C1 segment of cervical spinal cord (tissue), 14 donors: ENCODE data around the gene DPP10.
"Not testable (repeated sequence)": the region's sequence is repeated elsewhere in the genome, so short reads cannot be mapped to it uniquely, and the experiment has no call there.

Experiments used
- DNase-seq, 14 donors: peaks; one replicate each; lab custom pipeline; 2025; lab: John Stamatoyannopoulos, UW

DPP10 gene

GRCh38 chr2:115414466-115414865 is 972.0 kb downstream of the DPP10 start:
- DNase-seq, result no peak

- no peak for DNase-seq
Observed at GRCh38 chr2:115422004-115422634, 979.7 kb downstream of the DPP10 start.

GRCh38 chr2:115427436-115427835 is 985.0 kb downstream of the DPP10 start:
- DNase-seq, result no peak

- DNase-seq, result not testable (repeated sequence)
Observed at GRCh38 chr2:115440746-115441145, 998.3 kb downstream of the DPP10 start.

- DNase-seq, result no peak
Observed at GRCh38 chr2:115443539-115444185, 1001.2 kb downstream of the DPP10 start.

GRCh38 chr2:115460008-115460407 is 1017.6 kb downstream of the DPP10 start:
- DNase-seq, result no peak

GRCh38 chr2:115480741-115481140 is 1038.3 kb downstream of the DPP10 start:
- no peak for DNase-seq

GRCh38 chr2:115481842-115482241 is 1039.4 kb downstream of the DPP10 start:
- DNase-seq, result no peak

GRCh38 chr2:115483666-115484065 is 1041.2 kb downstream of the DPP10 start:
- DNase-seq, result no peak

GRCh38 chr2:115484486-115484885 is 1042.0 kb downstream of the DPP10 start:
- no peak for DNase-seq

- no peak for DNase-seq
Observed at GRCh38 chr2:115484983-115485382, 1042.5 kb downstream of the DPP10 start.

GRCh38 chr2:115491186-115491793 is 1048.8 kb downstream of the DPP10 start:
- DNase-seq, result no peak

- DNase-seq, result no peak
Observed at GRCh38 chr2:115505331-115505730, 1062.9 kb downstream of the DPP10 start.

GRCh38 chr2:115520727-115521126 is 1078.3 kb downstream of the DPP10 start:
- DNase-seq, result no peak

- DNase-seq, result no peak
Observed at GRCh38 chr2:115524452-115524851, 1082.0 kb downstream of the DPP10 start.

GRCh38 chr2:115529627-115530026 is 1087.2 kb downstream of the DPP10 start:
- no peak for DNase-seq

GRCh38 chr2:115533081-115533480 is 1090.6 kb downstream of the DPP10 start:
- no peak for DNase-seq

GRCh38 chr2:115541814-115542213 is 1099.4 kb downstream of the DPP10 start:
- DNase-seq, result no peak

- DNase-seq, result no peak
Observed at GRCh38 chr2:115542331-115542730, 1099.9 kb downstream of the DPP10 start.

- DNase-seq, result no peak
Observed at GRCh38 chr2:115543024-115543423, 1100.6 kb downstream of the DPP10 start.

GRCh38 chr2:115543461-115543860 is 1101.0 kb downstream of the DPP10 start:
- no peak for DNase-seq

GRCh38 chr2:115549611-115550130 is 1107.2 kb downstream of the DPP10 start:
- DNase-seq, result no peak

- DNase-seq, result no peak
Observed at GRCh38 chr2:115552726-115553125, 1110.3 kb downstream of the DPP10 start.
